GM21786 (cell line): ENCODE data around the gene LURAP1L.

Source experiments
- ATAC-seq: cut with Tn5 transposase; IDR thresholded peaks from one replicate; pipeline ENCODE4 v1.9.1; 2021; ENCODE audit not compliant: unreplicated experiment

Gene LURAP1L

GRCh38 chr9:12774861-12775678, at the start of gene LURAP1L:
Gene LURAP1L (plus strand): TSS chr9:12775020. CDS start chr9:12775716, 696 bp downstream.
- no peak for ATAC-seq

- ATAC-seq, result no peak
Measured at GRCh38 chr9:12726795-12727194, 48.0 kb upstream of the LURAP1L start.

GRCh38 chr9:12730198-12730597, 44.6 kb upstream of the LURAP1L start:
- no peak for ATAC-seq

GRCh38 chr9:12730927-12731326, 43.9 kb upstream of the LURAP1L start:
- ATAC-seq, result no peak

GRCh38 chr9:12732971-12733370, 41.8 kb upstream of the LURAP1L start:
- no peak for ATAC-seq

GRCh38 chr9:12735665-12736064, 39.2 kb upstream of the LURAP1L start:
- ATAC-seq, result peak; percentile 44

- ATAC-seq, result no peak
Measured at GRCh38 chr9:12737871-12738270, 36.9 kb upstream of the LURAP1L start.

GRCh38 chr9:12739014-12739652, 35.7 kb upstream of the LURAP1L start:
- ATAC-seq, result no peak

- ATAC-seq, result no peak
Measured at GRCh38 chr9:12740845-12741244, 34.0 kb upstream of the LURAP1L start.

- ATAC-seq, result no peak
Measured at GRCh38 chr9:12748016-12748415, 26.8 kb upstream of the LURAP1L start.

GRCh38 chr9:12748954-12749353, 25.9 kb upstream of the LURAP1L start:
- no peak for ATAC-seq

GRCh38 chr9:12753931-12754330, 20.9 kb upstream of the LURAP1L start:
- ATAC-seq, result no peak

GRCh38 chr9:12759761-12760160, 15.1 kb upstream of the LURAP1L start:
- no peak for ATAC-seq

- no peak for ATAC-seq
Measured at GRCh38 chr9:12760758-12761157, 14.1 kb upstream of the LURAP1L start.

- no peak for ATAC-seq
Measured at GRCh38 chr9:12764150-12764549, 10.7 kb upstream of the LURAP1L start.

GRCh38 chr9:12765088-12765798, 9.6 kb upstream of the LURAP1L start:
- ATAC-seq, result no peak

GRCh38 chr9:12766357-12766756, 8.5 kb upstream of the LURAP1L start:
- ATAC-seq, result no peak

- ATAC-seq, result no peak
Measured at GRCh38 chr9:12770261-12770660, 4.6 kb upstream of the LURAP1L start.

- ATAC-seq, result no peak
Measured at GRCh38 chr9:12771891-12772290, 2.9 kb upstream of the LURAP1L start.

GRCh38 chr9:12773562-12773961, 1.3 kb upstream of the LURAP1L start:
- no peak for ATAC-seq

GRCh38 chr9:12775679-12776512, 1.1 kb downstream of the LURAP1L start:
- ATAC-seq, result peak; percentile 87
